IMR-90 (cell line): ENCODE measurements around the gene MPRIP. TPM values are rescaled to one million over a fixed set of nuclear protein-coding genes. Genes with fewer than 3 reads are reported as not detected.

Experiments used
- ATAC-seq: fragments of 200-7000 bp; cut with Tn5 transposase; 2 replicates; pipeline ENCODE4 v1.9.1; 2020; ENCODE audit warnings: low read depth, mild to moderate bottlenecking, moderate library complexity
- BruUV-seq: library from RNA; stranded (reverse); fragments of 400-500 nt; replicated peaks from 2 replicates; lab custom pipeline; 2021; lab: Mats Ljungman, UMichigan
- CTCF ChIA-PET: fragments of 300-600 bp; formaldehyde crosslinking; extraction: SDS; loops from one replicate; lab custom pipeline; 2021; ENCODE audit warnings: antibody characterized with exemption; lab: Yijun Ruan, JAX
- POLR2A ChIA-PET: fragments of 300-600 bp; sonication (Branson Sonifier 250); formaldehyde crosslinking; loops from one replicate; lab custom pipeline; 2022; ENCODE audit warnings: antibody characterized with exemption; ENCODE audit not compliant: unreplicated experiment; lab: Charles Lee
- DNase-seq: peaks from one replicate; pipeline ENCODE4 v3.0.0; 2013
- H2AFZ ChIP-seq: replicated peaks from 2 replicates; pipeline ENCODE3; 2013; ENCODE audit warnings: low read length, mild to moderate bottlenecking; ENCODE audit not compliant: poor library complexity
- H2AK5ac ChIP-seq: 2 replicates; pipeline ENCODE4 v1.6.1; 2013; ENCODE audit warnings: low read depth, low read length, inconsistent platforms
- H2AK9ac ChIP-seq: replicated peaks from 2 replicates; pipeline ENCODE3; 2013; ENCODE audit warnings: mild to moderate bottlenecking, low read depth, low read length, moderate library complexity; ENCODE audit not compliant: poor library complexity
- H2BK120ac ChIP-seq: 2 replicates; pipeline ENCODE4 v1.6.1; 2013; ENCODE audit warnings: low read depth, low read length, inconsistent platforms
- H2BK15ac ChIP-seq: 3 replicates; pipeline ENCODE4 v1.6.1; 2013; ENCODE audit warnings: low read depth, low read length, inconsistent platforms
- H2BK20ac ChIP-seq: 2 replicates; pipeline ENCODE4 v1.6.1; 2013; ENCODE audit warnings: low read depth, mild to moderate bottlenecking, inconsistent platforms, low read length, moderate library complexity
- H2BK5ac ChIP-seq: 2 replicates; pipeline ENCODE4 v1.6.1; 2013; ENCODE audit warnings: mild to moderate bottlenecking, low read depth, low read length, inconsistent platforms; ENCODE audit not compliant: poor library complexity, severe bottlenecking
- H3K14ac ChIP-seq: replicated peaks from 2 replicates; pipeline ENCODE4 v1.6.1; 2013; ENCODE audit warnings: low read depth, low read length, inconsistent platforms
- H3K18ac ChIP-seq: 2 replicates; pipeline ENCODE4 v1.6.1; 2013; ENCODE audit warnings: low read depth, low read length, control low read depth
- H3K23ac ChIP-seq: 2 replicates; pipeline ENCODE4 v1.6.1; 2013; ENCODE audit warnings: low read depth, low read length, inconsistent platforms
- H3K27ac ChIP-seq: 2 replicates; pipeline ENCODE4 v1.5.1; 2013; ENCODE audit warnings: mild to moderate bottlenecking, control low read depth, low read length; ENCODE audit not compliant: insufficient read depth
- H3K27me3 ChIP-seq: 2 replicates; pipeline ENCODE4 v1.6.1; 2013; ENCODE audit warnings: low read length; ENCODE audit not compliant: control insufficient read depth, insufficient read depth
- H3K36me3 ChIP-seq: 2 replicates; pipeline ENCODE4 v1.6.1; 2013; ENCODE audit warnings: low read length, mixed read lengths; ENCODE audit not compliant: control insufficient read depth, insufficient read depth
- H3K4ac ChIP-seq: 2 replicates; pipeline ENCODE4 v1.6.1; 2013; ENCODE audit warnings: low read depth, low read length, inconsistent platforms
- H3K4me1 ChIP-seq: 2 replicates; pipeline ENCODE4 v1.6.1; 2013; ENCODE audit warnings: low read length, mixed read lengths; ENCODE audit not compliant: control insufficient read depth, insufficient read depth
- H3K4me2 ChIP-seq: 2 replicates; pipeline ENCODE4 v1.6.1; 2013; ENCODE audit warnings: low read depth, mild to moderate bottlenecking, control low read depth, low read length, moderate library complexity
- H3K4me3 ChIP-seq: 2 replicates; pipeline ENCODE4 v1.5.1; 2013; ENCODE audit warnings: low read depth, mild to moderate bottlenecking, control low read depth, low read length, moderate library complexity; ENCODE audit not compliant: insufficient read depth
- H3K56ac ChIP-seq: 2 replicates; pipeline ENCODE4 v1.6.1; 2013; ENCODE audit warnings: low read length, inconsistent platforms; ENCODE audit not compliant: insufficient read depth; ENCODE audit errors: extremely low read depth
- H3K79me1 ChIP-seq, 2 experiments: 2 replicates each; pipeline ENCODE4 v1.6.1; 2013; ENCODE audit warnings: low read length in 2 of 2, inconsistent platforms in 1 of 2, low read depth in 1 of 2
- H3K9ac ChIP-seq: 2 replicates; pipeline ENCODE4 v1.6.1; 2013; ENCODE audit warnings: low read depth, low read length, control low read depth
- H3K9me1 ChIP-seq: 2 replicates; pipeline ENCODE4 v1.6.1; 2013; ENCODE audit warnings: low read length, inconsistent platforms; ENCODE audit not compliant: insufficient read depth
- H3K9me3 ChIP-seq: 2 replicates; pipeline ENCODE4 v1.6.1; 2013; ENCODE audit warnings: low read length; ENCODE audit not compliant: control insufficient read depth, insufficient read depth
- H4K20me1 ChIP-seq: 2 replicates; pipeline ENCODE4 v1.6.1; 2013; ENCODE audit warnings: low read length, inconsistent platforms; ENCODE audit not compliant: insufficient read depth
- H4K5ac ChIP-seq: 2 replicates; pipeline ENCODE4 v1.6.1; 2013; ENCODE audit warnings: mild to moderate bottlenecking, low read depth, low read length, control low read depth
- H4K8ac ChIP-seq, 2 experiments: 2 replicates each; pipeline ENCODE4 v1.6.1; 2013; ENCODE audit warnings: low read depth in 2 of 2, low read length in 2 of 2, control low read depth in 1 of 2, inconsistent platforms in 1 of 2
- H4K91ac ChIP-seq: 2 replicates; pipeline ENCODE4 v1.6.1; 2013; ENCODE audit warnings: low read depth, low read length, inconsistent platforms; ENCODE audit not compliant: insufficient read depth
- CHD1 ChIP-seq: IDR thresholded peaks from 2 replicates; pipeline ENCODE4 v1.6.1; 2012; ENCODE audit warnings: low read depth, low read length, improper control_type of control experiment
- CTCF ChIP-seq: conservative IDR thresholded peaks from 2 replicates; pipeline ENCODE4 v1.5.1; 2012; ENCODE audit warnings: mild to moderate bottlenecking, low read depth, low read length, improper control_type of control experiment
- ELK1 ChIP-seq: fragments of 150-350 bp; IDR thresholded peaks from 2 replicates; pipeline ENCODE4 v1.6.1; 2016; ENCODE audit warnings: low read depth, mild to moderate bottlenecking, low read length, moderate library complexity, borderline replicate concordance
- FOS ChIP-seq: fragments of 150-350 bp; IDR thresholded peaks from 2 replicates; pipeline ENCODE4 v1.6.1; 2016; ENCODE audit warnings: low read depth, low read length
- MAZ ChIP-seq: IDR thresholded peaks from 2 replicates; pipeline ENCODE4 v1.6.1; 2012; ENCODE audit warnings: low read depth, mild to moderate bottlenecking, low read length, improper control_type of control experiment, moderate library complexity, borderline replicate concordance
- MXI1 ChIP-seq: IDR thresholded peaks from 2 replicates; pipeline ENCODE4 v1.6.1; 2012; ENCODE audit warnings: low read depth, mild to moderate bottlenecking, low read length, moderate library complexity, borderline replicate concordance
- RFX5 ChIP-seq: IDR thresholded peaks from 2 replicates; pipeline ENCODE4 v1.8.0; 2012; ENCODE audit warnings: low read depth, mild to moderate bottlenecking, low read length, moderate library complexity
- SMC3 ChIP-seq: fragments of 150-350 bp; IDR thresholded peaks from 2 replicates; pipeline ENCODE4 v1.6.1; 2016; ENCODE audit warnings: low read depth, mild to moderate bottlenecking, antibody characterized with exemption, low read length, moderate library complexity
- WGBS, 2 experiments: methylation state at CpG; one replicate each; pipeline versions ENCODE4 v1.1.5 to v1.1.7; 2013; ENCODE audit warnings: missing lambda C conversion rate in 2 of 2; ENCODE audit not compliant: insufficient read length in 1 of 2; ENCODE audit errors: extremely low coverage in 2 of 2; 5-methylcytosine and 5-hydroxymethylcytosine counted together
- dilution Hi-C: fragments of 300-500 bp; cut with HindIII; formaldehyde crosslinking; loops from one replicate; pipeline ENCODE4 v1.14.3; 2018; ENCODE audit warnings: low sequenced_read_pairs; ENCODE audit not compliant: unreplicated experiment
- in situ Hi-C: fragments of 300-500 bp; cut with MboI; formaldehyde crosslinking; loops from 3 replicates; pipeline ENCODE4 v1.14.3; 2019; ENCODE audit warnings: low sequenced_read_pairs, inconsistent platforms, mixed read lengths
- intact Hi-C: fragments of 100-400 bp; cut with micrococcal nuclease; formaldehyde crosslinking; loops from 2 replicates; pipeline ENCODE4 v1.10.0; 2022
- polyA plus RNA-seq, 3 experiments: library from polyadenylated mRNA; depleted of rRNA; stranded (reverse); fragments of >200 nt; gene quantifications; 2 replicates each; pipeline ENCODE4 v1.2.3, GENCODE V29; 2012; ENCODE audit warnings: low replicate concordance in 1 of 3
- total RNA-seq: library from RNA; depleted of rRNA; stranded (reverse); fragments of >200 nt; gene quantifications from 2 replicates; pipeline ENCODE4 v1.2.3, GENCODE V29; 2012

Gene MPRIP
- total and polyA plus RNA-seq, 2 of the 4 experiments (the other 2 are of a cell fraction) = 111 to 149 TPM

GRCh38 chr17:17036524-17036998, 5.7 kb upstream of the MPRIP start:
- DNase-seq (no peak), ATAC-seq (no peak)
- H4K20me1 ChIP-seq = 0 out of 2 replicates have a peak, but pooled peaks cover under 1% of the 10 kb centered on the region
- TF ChIP-seq CHD1 (no peak), FOS (no peak), MXI1 (no peak), CTCF (no peak), ELK1 (no peak), MAZ (0 out of 2 replicates have a peak, but pooled peaks have one; percentile 19), SMC3 (no peak), RFX5 (no peak)
- H3K23ac ChIP-seq = no peak overlapping the region
- H2AK9ac ChIP-seq = no peak overlapping the region
- peak overlapping the region; percentile 37; the same call in 1 of the 3 replicates for H2BK15ac ChIP-seq
- dilution Hi-C loops (no loop called here), in situ Hi-C loops (no loop called here), intact Hi-C loops (no loop called here)
- no peak overlapping the region for H4K5ac ChIP-seq
- POLR2A ChIA-PET = no interaction called here
- WGBS, 2 experiments = no CpG with 5 or more reads among the region's 10 CpGs
- peak overlapping the region; percentile 73 for H2AFZ ChIP-seq
- no TSS peak for BruUV-seq
- H3K4ac ChIP-seq = no peak overlapping the region
- H3K4me3 ChIP-seq = no peak overlapping the region
- peaks cover 22% of the 10 kb centered on the region for H3K4me1 ChIP-seq
- no peak overlapping the region for H3K9ac ChIP-seq
- no peak overlapping the region for H3K27ac ChIP-seq
- peak overlapping the region; percentile 16; the same call in 1 of the 2 replicates for H3K14ac ChIP-seq
- H2BK5ac ChIP-seq = no peak overlapping the region
- no peak overlapping the region for H3K18ac ChIP-seq
- peak overlapping the region in 1 of 2 experiments; percentile 58; a peak in 1 of 4 replicates for H4K8ac ChIP-seq
- H2AK5ac ChIP-seq = peak overlapping the region; percentile 66; the same call in 1 of the 2 replicates
- H4K91ac ChIP-seq = peak overlapping the region; percentile 41
- CTCF ChIA-PET = interaction anchor here (0.6 kb wide), 1 partner anchor 116 kb away, joined by 3 read pairs; no protein-coding TSS in a partner anchor
- peak overlapping the region; percentile 21; the same call in 1 of the 2 replicates for H2BK20ac ChIP-seq
- peaks cover 20% of the 10 kb centered on the region for H3K9me1 ChIP-seq
- no peak overlapping the region for H3K4me2 ChIP-seq
- H3K9me3 ChIP-seq = no peaks in the 10 kb centered on the region
- peaks cover 0 to 11% of the 10 kb centered on the region in 2 experiments; a peak in 2 of 4 replicates for H3K79me1 ChIP-seq
- no peaks in the 10 kb centered on the region for H3K36me3 ChIP-seq
- no peak overlapping the region for H3K56ac ChIP-seq
- no peaks in the 10 kb centered on the region for H3K27me3 ChIP-seq
- H2BK120ac ChIP-seq = no peak overlapping the region
